GM12891 (cell line): ENCODE results near the gene DYSF.

Experiments
- POLR2A ChIP-seq: IDR thresholded peaks from 2 replicates; pipeline ENCODE4 v1.6.1; 2011; ENCODE audit warnings: low read depth, low read length, control low read depth
- SPI1 ChIP-seq: IDR thresholded peaks from 2 replicates; pipeline ENCODE4 v1.6.1; 2011; ENCODE audit warnings: low read depth, low read length, control low read depth

DNA sequence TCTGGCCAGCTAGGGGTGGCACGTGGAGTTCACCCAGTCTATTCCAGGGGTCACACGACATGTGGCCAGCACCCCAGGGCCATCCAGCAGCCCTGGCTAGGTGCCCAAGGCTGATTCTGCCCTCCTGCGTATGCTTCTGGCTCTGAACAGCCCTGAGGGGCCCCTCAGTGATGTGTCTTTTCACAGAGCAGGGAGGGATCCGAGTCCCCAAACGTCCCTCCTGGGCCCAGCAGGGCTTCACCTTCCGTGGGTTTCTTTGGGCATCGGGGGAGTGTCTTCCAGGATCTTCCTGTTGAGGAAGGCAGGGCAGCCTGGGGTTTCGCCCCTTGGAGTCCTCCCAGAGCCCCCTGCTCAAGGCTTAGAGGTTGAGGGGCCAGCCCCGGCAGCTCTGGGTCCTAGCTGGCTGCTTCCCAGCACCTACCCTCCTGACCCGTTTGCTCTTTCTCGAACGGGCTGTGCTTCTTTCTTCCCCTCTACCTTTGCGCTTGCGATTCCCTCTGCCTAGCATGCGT is 165.9 kb downstream of the DYSF start:
- TF ChIP-seq POLR2A (no peak), SPI1 (no peak)
